Ovary (tissue), 3 donors: ENCODE measurements around the gene PHLDB3.

Source experiments
- CTCF ChIP-seq, 3 donors: fragments of 450-650 bp in 2 of 3; fragments of 200-600 bp in 1 of 3; IDR thresholded peaks; one replicate each; pipeline versions ENCODE4 v1.5.1 to v1.8.0; 2016 to 2022; ENCODE audit warnings: antibody characterized with exemption in 3 of 3, mild to moderate bottlenecking in 1 of 3
- POLR2A ChIP-seq: fragments of 450-650 bp; IDR thresholded peaks from one replicate; pipeline ENCODE4 v1.6.1; 2017; ENCODE audit warnings: antibody characterized with exemption, mild to moderate bottlenecking, moderate library complexity
- donor health status: DM: no; HTN: no; CAD: no.

GRCh38 chr19:43496960-43497359 lies 7.6 kb downstream of the PHLDB3 start:
- TF ChIP-seq CTCF (IDR thresholded peaks at IDR 0.05) (no peak), POLR2A (no peak)
